Natural killer cell (primary cell): Measurements from ENCODE around the gene LPAR3. TPM values are rescaled to one million over a fixed set of nuclear protein-coding genes. Genes with fewer than 3 reads are reported as not detected.

ENCODE experiments used
- ATAC-seq, 3 donors: fragments of 150-1000 bp in 2 of 3; fragments of 200-7000 bp in 1 of 3; cut with Tn5 transposase; 1 replicate in 1 of 3; 2 replicates in 2 of 3; pipeline ENCODE4 v1.10.0; 2021; ENCODE audit warnings: mild to moderate bottlenecking in 2 of 3, moderate library complexity in 2 of 3
- DNase-seq, 2 donors: peaks; one replicate each; pipeline versions ENCODE4 v3.0.0 to v3.0.0-alpha.2; 2013 to 2021; ENCODE audit warnings: mixed read lengths in 1 of 2
- H3K27ac ChIP-seq: one replicate; pipeline ENCODE4 v1.5.1; 2013; ENCODE audit warnings: mild to moderate bottlenecking, low read length
- H3K27me3 ChIP-seq: one replicate; pipeline ENCODE4 v1.6.1; 2013; ENCODE audit warnings: low read length; ENCODE audit not compliant: control insufficient read depth, insufficient read depth
- H3K36me3 ChIP-seq: one replicate; pipeline ENCODE4 v1.6.1; 2013; ENCODE audit warnings: low read length; ENCODE audit not compliant: control insufficient read depth, insufficient read depth
- H3K4me1 ChIP-seq: one replicate; pipeline ENCODE4 v1.6.1; 2013; ENCODE audit warnings: low read length; ENCODE audit not compliant: control insufficient read depth, insufficient read depth
- H3K4me3 ChIP-seq: one replicate; pipeline ENCODE4 v1.5.1; 2013; ENCODE audit warnings: low read length
- H3K9me3 ChIP-seq: one replicate; pipeline ENCODE4 v1.6.1; 2013; ENCODE audit warnings: low read length; ENCODE audit not compliant: control insufficient read depth, insufficient read depth
- H3K27ac Mint-ChIP-seq, 2 donors: one replicate each; pipeline ENCODE4 v1.8.0; 2022; ENCODE audit warnings: mild to moderate bottlenecking in 2 of 2, mixed read lengths in 2 of 2, moderate library complexity in 1 of 2
- H3K27me3 Mint-ChIP-seq, 2 donors: one replicate each; pipeline ENCODE4 v1.8.0; 2022; ENCODE audit warnings: low read depth in 2 of 2, mixed read lengths in 2 of 2
- H3K36me3 Mint-ChIP-seq: one replicate; pipeline ENCODE4 v1.8.0; 2022; ENCODE audit warnings: mixed read lengths
- H3K4me1 Mint-ChIP-seq, 2 donors: one replicate each; pipeline ENCODE4 v1.8.0; 2022; ENCODE audit warnings: mixed read lengths in 2 of 2
- H3K4me3 Mint-ChIP-seq: one replicate; pipeline ENCODE4 v1.8.0; 2022; ENCODE audit warnings: mild to moderate bottlenecking, moderate library complexity, mixed read lengths
- H3K9me3 Mint-ChIP-seq, 2 donors: one replicate each; pipeline ENCODE4 v1.8.0; 2022; ENCODE audit warnings: mixed read lengths in 2 of 2
- WGBS: methylation state at CpG from one replicate; pipeline ENCODE4 v1.1.7; 2013; ENCODE audit warnings: missing lambda C conversion rate; ENCODE audit not compliant: insufficient coverage; 5-methylcytosine and 5-hydroxymethylcytosine counted together
- intact Hi-C: fragments of 100-400 bp; cut with micrococcal nuclease; formaldehyde crosslinking; loops from one replicate; pipeline ENCODE4 v1.14.2; 2022
- total RNA-seq, 4 donors: library from RNA; stranded (reverse); fragments of 120-200 nt in 1 of 4; gene quantifications; one replicate each; pipeline versions ENCODE4 v1.2.3 to v1.2.4, GENCODE V29; 2013 to 2022
- TF ChIP-seq, protein P1 (sequence below): fragments of 200-600 bp; IDR thresholded peaks from one replicate; pipeline ENCODE4 v1.8.0; 2022; ENCODE audit warnings: antibody characterized with exemption

Gene LPAR3
- total RNA-seq, 3 donors from 2014 or later (not counting 1 experiment from before 2014, with no cell fraction given), result 0.48 to 0.64 TPM; not detected in 1

DNA sequence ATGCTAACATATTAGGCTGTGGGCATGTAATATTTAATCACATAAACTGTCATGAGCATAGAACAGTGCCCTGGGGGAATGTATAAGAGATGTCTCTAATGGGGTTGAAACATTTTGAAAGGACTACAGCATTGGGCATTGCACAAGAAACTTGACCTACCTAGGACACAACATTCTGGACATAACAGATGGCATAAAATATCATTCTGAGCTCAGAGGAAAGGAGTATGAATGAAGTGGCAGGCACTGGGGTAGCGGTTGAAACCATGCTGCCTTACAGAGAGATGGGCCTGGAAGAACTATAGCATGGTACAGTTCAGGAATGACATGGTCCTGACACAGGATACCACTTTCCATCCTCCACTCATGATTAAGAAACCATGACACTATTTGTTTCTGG, 69.0 kb downstream of the LPAR3 start:
- no peaks in the 10 kb centered on the region for H3K4me1 ChIP-seq
- H3K27ac Mint-ChIP-seq, result no peak overlapping the region
- 100% methylated on average over 1 of the region's 1 CpG for WGBS
- ATAC-seq (no peak), DNase-seq (no peak)
- H3K4me1 Mint-ChIP-seq, result no peaks in the 10 kb centered on the region
- intact Hi-C loops, result no loop called here
- H3K4me3 Mint-ChIP-seq, result no peak overlapping the region
- no peaks in the 10 kb centered on the region for H3K9me3 ChIP-seq
- H3K27ac ChIP-seq, result no peak overlapping the region
- no peaks in the 10 kb centered on the region for H3K27me3 ChIP-seq
- no peak overlapping the region for H3K4me3 ChIP-seq
- H3K36me3 Mint-ChIP-seq, result no peaks in the 10 kb centered on the region
- H3K9me3 Mint-ChIP-seq, result no peaks in the 10 kb centered on the region
- TF ChIP-seq, protein P1, sequence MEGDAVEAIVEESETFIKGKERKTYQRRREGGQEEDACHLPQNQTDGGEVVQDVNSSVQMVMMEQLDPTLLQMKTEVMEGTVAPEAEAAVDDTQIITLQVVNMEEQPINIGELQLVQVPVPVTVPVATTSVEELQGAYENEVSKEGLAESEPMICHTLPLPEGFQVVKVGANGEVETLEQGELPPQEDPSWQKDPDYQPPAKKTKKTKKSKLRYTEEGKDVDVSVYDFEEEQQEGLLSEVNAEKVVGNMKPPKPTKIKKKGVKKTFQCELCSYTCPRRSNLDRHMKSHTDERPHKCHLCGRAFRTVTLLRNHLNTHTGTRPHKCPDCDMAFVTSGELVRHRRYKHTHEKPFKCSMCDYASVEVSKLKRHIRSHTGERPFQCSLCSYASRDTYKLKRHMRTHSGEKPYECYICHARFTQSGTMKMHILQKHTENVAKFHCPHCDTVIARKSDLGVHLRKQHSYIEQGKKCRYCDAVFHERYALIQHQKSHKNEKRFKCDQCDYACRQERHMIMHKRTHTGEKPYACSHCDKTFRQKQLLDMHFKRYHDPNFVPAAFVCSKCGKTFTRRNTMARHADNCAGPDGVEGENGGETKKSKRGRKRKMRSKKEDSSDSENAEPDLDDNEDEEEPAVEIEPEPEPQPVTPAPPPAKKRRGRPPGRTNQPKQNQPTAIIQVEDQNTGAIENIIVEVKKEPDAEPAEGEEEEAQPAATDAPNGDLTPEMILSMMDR, result no peak
- no peaks in the 10 kb centered on the region for H3K36me3 ChIP-seq
- peaks cover 8 to 10% of the 10 kb centered on the region in 2 donors for H3K27me3 Mint-ChIP-seq

DNA sequence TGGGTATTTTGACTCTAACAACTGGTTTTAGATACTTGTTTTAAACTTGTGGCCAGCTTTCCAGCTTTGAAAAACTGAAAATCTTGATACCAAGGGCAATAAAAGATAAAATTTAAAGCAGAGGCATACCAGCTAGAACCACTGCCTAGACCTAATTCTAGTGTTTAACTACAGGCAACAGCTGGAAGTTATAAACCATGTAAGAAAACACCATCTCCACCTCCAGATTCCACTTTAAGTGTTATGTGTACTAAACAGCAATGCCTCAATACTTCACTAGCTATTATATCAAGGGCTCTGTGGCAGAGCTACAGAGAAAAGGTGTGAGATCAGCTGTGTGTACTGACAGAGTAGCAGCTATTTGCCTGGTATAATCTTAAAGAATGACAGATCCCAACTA, 69.5 kb downstream of the LPAR3 start:
- Histone ChIP-seq H3K4me1 (no peaks in the 10 kb centered on the region), H3K4me3 (no peak overlapping the region), H3K9me3 (no peaks in the 10 kb centered on the region), H3K27ac (no peak overlapping the region), H3K36me3 (no peaks in the 10 kb centered on the region), H3K27me3 (no peaks in the 10 kb centered on the region)
- no peak for DNase-seq
- Mint-ChIP-seq H3K9me3 (no peaks in the 10 kb centered on the region), H3K4me3 (no peak overlapping the region), H3K36me3 (no peaks in the 10 kb centered on the region), H3K27me3 (peaks cover 3 to 8% of the 10 kb centered on the region in 2 donors), H3K27ac (no peak overlapping the region), H3K4me1 (no peaks in the 10 kb centered on the region)
- ATAC-seq, result no peak
- intact Hi-C loops, result no loop called here
- TF ChIP-seq, protein P1, result no peak

DNA sequence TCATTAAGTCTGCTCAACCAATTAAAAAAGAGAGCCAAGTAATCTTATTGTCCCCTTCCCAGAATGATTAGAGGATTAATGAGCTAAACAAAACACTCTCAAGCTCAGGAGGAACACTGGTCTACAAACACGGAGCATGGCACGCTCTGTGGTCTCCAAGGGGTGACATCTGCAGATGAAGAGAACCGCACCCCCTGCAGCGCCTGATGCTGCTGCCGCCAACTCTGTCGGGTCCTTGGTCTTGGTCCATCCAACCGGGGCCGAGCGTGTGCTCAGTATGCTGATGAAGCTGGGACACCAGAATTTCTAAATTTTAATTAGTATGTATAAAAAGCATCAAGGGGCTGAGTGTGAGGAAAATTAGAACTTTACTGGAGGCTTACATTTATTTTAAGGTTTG, 82.7 kb downstream of the LPAR3 start:
- Histone ChIP-seq H3K4me3 (no peak overlapping the region), H3K36me3 (no peaks in the 10 kb centered on the region), H3K27ac (no peak overlapping the region), H3K27me3 (no peaks in the 10 kb centered on the region), H3K9me3 (no peaks in the 10 kb centered on the region), H3K4me1 (no peaks in the 10 kb centered on the region)
- TF ChIP-seq, protein P1, result no peak
- ATAC-seq (no peak), DNase-seq (no peak)
- no peak overlapping the region for H3K27ac Mint-ChIP-seq
- intact Hi-C loops, result no loop called here
- no peaks in the 10 kb centered on the region for H3K4me1 Mint-ChIP-seq
- H3K4me3 Mint-ChIP-seq, result no peak overlapping the region
- H3K9me3 Mint-ChIP-seq, result no peaks in the 10 kb centered on the region
- H3K36me3 Mint-ChIP-seq, result no peaks in the 10 kb centered on the region
- H3K27me3 Mint-ChIP-seq, result peaks cover 7 to 8% of the 10 kb centered on the region in 2 donors
- 94% methylated on average over 9 of the region's 9 CpGs for WGBS

DNA sequence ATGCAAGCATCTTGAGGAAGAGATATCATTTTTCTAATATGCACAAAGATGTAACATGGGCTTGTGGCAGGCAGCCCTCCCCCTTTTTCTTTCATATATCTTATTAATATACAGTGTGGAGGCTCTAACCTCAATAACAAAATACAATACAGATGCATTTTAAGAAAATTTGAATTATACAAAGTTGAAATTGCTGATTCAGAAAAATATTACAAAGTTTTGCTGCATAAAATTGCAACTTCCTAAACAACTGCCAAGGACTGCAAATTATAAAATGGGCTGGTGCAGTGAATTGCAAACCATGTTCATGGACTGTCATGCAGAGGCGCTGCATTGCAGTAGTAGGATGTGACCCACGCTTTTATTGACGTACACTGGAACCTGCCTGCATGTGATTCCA, 84.0 kb downstream of the LPAR3 start:
- H3K9me3 ChIP-seq, result no peaks in the 10 kb centered on the region
- intact Hi-C loops, result no loop called here
- H3K27me3 Mint-ChIP-seq, result peaks cover 7 to 8% of the 10 kb centered on the region in 2 donors
- no peaks in the 10 kb centered on the region for H3K27me3 ChIP-seq
- H3K27ac ChIP-seq, result no peak overlapping the region
- no peak overlapping the region for H3K27ac Mint-ChIP-seq
- WGBS, result 93% methylated on average over 3 of the region's 3 CpGs
- no peaks in the 10 kb centered on the region for H3K9me3 Mint-ChIP-seq
- H3K4me1 Mint-ChIP-seq, result no peaks in the 10 kb centered on the region
- H3K36me3 Mint-ChIP-seq, result no peaks in the 10 kb centered on the region
- H3K36me3 ChIP-seq, result no peaks in the 10 kb centered on the region
- H3K4me3 ChIP-seq, result no peak overlapping the region
- no peak for DNase-seq
- TF ChIP-seq, protein P1, result no peak
- no peak overlapping the region for H3K4me3 Mint-ChIP-seq
- no peak for ATAC-seq
- H3K4me1 ChIP-seq, result no peaks in the 10 kb centered on the region
